Suppressor macrophage treated with lipopolysaccharide for 4 hours (primary cell): ENCODE results near the gene KRT77.

Experiments
- DNase-seq: peaks from one replicate; pipeline ENCODE4 v3.0.0-alpha.2; 2020

KRT77 gene

GRCh38 chr12:52650520-52651081 lies 52.7 kb downstream of the KRT77 start:
- no peak for DNase-seq

DNA sequence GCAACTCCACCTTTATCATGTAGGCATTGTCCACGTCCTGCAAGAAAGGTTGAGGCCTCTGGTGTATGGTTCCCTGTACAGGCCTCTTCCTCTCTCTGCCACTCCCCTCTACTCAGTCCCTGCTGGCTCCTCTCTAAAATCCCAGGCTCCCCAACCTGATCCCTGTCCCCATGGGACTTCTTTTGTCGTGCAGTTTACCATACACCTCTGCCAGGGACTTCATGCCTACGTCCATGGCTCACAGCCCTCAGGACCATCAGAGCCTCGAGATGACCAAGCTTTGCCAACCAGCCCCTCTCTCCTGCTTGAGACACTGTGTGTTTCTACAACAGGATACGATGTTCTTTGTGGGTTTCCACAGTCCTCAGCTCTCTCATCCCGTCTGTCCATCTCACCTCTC lies 54.3 kb downstream of the KRT77 start:
- no peak for DNase-seq

DNA sequence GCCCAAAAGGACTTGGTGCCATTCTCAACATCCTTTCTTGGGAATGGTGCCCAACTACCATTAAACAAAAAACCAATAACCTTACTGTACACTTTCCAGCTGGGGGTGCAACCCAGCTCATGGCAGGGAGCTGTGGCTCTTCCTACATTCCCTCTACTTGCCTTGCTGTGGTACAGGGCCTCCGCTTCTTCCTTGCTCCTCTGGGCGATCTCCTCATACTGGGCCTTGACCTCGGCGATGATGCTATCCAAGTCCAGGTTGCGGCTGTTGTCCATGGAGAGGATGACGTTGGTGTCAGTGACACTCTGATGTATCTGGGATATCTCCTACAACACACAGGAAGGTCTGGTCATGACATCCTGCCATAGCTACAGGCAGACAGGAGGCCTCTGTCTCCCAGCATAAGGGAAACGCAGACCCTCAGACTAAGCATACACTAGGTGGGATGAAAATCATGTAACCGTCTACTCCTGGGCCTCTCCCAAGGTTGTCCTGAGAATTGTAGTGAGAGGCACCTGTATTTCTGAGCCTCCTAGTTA lies 55.2 kb downstream of the KRT77 start:
- DNase-seq: no peak

DNA sequence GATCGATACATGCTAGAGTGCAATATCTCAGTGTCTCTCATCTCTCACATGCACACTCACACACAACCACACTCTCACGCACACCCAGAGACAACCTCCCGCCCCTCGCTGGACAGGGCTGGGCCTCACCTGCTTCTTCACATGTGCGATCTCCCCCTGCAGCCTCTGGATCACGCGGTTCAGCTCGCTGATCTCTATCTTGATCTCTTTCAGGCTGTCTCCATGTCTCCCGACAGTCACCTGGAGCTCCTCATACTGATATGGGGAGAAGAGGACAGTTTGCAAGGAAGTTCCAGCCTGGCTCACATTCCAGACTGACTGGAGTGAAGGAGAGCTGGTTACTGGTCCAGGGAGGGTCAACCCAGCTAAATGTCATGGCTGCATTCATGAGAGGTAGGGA lies 55.7 kb downstream of the KRT77 start:
- DNase-seq: no peak

GRCh38 chr12:52646613-52647012 lies 56.7 kb downstream of the KRT77 start:
- no peak for DNase-seq

DNA sequence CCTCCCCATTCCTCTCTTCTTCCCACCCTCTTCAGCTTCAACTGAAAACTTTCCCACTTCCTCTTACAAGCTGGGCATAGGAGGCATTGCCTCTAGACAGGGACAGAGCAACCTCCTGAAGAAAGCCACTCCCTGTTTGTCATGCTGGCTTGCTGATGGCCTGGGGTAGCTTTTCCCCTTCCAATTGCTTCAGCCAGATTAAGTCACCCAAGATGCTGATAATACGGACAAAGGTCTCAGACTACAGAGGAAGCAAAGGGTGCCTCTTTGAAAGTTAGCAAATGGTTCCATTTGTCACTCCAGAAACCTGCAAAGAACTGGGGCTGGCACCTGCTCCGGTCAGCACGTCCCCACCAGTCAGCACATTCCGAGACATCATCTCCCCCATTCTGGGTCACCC lies 57.3 kb downstream of the KRT77 start:
- DNase-seq: peak; percentile 64

DNA sequence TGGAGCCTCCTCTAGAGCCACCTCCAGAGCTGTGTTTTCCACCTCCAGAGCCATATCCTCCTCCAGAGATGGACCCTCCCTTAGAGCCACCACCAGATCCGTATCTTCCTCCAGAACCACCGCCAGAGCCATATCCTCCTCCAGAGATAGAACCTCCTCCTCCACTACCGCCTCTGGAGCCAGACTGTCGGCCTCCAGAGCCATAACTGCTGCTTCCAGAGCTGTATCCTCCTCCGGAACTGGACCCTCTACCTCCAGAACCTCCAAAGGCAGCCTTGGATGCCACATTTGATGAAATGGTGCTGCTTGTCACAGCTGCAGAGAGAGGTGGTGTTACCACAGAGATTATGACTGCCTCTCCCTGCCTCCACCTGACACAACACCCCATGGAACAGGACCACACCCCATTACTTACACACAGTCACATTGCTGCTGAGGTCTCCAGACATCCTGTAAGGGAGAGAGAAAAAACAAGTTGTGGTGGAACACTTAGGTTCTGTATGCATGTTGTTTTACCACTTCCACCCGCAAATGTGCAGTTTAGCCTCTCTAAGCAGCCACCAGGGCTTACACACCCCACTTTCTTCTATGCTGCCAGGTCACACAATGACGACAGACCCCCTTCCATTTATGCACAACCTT lies 58.1 kb downstream of the KRT77 start:
- no peak for DNase-seq

- DNase-seq: no peak
Observed at GRCh38 chr12:52644078-52644415, 59.3 kb downstream of the KRT77 start.

DNA sequence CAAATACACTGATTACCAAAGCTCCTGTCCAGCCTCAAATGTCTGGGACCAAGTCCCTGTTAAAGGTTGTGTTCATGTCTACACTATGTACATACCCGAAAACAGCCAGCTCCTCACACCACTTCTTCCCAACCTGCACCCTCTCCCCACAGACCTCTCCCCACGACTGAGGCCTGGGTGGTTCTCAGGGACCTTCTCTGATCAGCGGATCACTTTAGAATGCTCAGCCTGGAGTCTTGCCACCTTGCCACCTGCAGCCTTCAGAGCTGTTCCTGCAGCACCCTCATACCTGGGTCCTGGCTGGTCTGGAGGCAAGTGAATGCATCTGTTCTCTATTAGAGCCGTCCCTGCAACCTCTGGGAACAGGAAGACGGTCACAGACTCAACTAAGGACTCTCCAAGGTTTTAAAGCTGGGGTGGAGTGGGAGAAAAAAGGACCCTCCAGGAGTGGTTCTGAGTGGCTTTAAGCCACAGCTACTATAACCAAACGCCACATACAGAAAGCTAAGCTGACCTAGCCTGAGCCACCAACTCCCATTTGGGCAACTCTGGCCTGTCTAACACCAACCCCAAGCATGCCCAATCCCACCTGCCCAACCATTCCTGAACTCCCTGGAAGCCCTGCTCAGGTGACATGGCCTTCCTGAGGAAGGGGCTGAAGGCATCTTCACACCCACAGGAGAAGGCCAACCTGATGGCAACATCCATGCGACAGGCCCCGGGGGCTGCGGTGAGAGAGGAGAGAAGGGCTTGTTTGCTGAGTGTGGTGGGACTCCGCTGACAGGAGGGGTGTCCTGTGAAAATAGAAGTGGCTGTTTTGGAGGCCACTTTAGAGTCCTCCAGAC lies 59.9 kb downstream of the KRT77 start:
- no peak for DNase-seq

DNA sequence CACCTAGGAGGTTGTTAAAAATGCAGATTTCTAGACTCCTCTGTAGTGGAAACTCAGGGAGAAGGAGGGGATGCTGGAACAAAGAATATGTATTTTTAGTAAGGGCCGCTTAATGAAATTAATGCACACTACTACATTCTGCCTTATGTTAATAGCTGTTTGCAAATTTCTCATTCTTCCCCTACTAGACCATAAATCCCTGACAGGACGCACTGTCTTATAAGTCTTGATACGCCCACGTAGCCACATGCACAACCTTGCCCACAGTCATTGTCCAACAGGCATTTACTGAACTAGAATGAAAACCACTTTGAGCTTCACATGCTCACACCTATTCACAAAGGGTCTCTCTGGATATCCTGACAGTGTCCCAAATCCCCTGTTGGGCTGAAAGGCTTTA lies 61.9 kb downstream of the KRT77 start:
- no peak for DNase-seq
